HEK293 (cell line): ENCODE measurements around the gene SH2D4B.

Experiments used
- BCL11B ChIP-seq: fragments of 450-650 bp; formaldehyde crosslinking; IDR thresholded peaks from 2 replicates; pipeline ENCODE4 v1.5.1; 2016; ENCODE audit warnings: low read depth, missing biosample characterization, missing genetic modification characterization
- CTCF ChIP-seq: fragments of 450-650 bp; formaldehyde crosslinking; IDR thresholded peaks from 2 replicates; pipeline ENCODE4 v1.5.1; 2016; ENCODE audit warnings: missing biosample characterization, missing genetic modification characterization
- ZBTB48 ChIP-seq: fragments of 450-650 bp; formaldehyde crosslinking; IDR thresholded peaks from 2 replicates; pipeline ENCODE4 v1.5.1; 2016; ENCODE audit warnings: missing biosample characterization, missing genetic modification characterization
- ZNF175 ChIP-seq: fragments of 450-650 bp; formaldehyde crosslinking; IDR thresholded peaks from 2 replicates; pipeline ENCODE4 v1.5.1; 2016; ENCODE audit warnings: missing biosample characterization, missing genetic modification characterization
- ZNF18 ChIP-seq: fragments of 450-650 bp; formaldehyde crosslinking; IDR thresholded peaks from 2 replicates; pipeline ENCODE4 v1.5.1; 2016; ENCODE audit warnings: missing biosample characterization, missing genetic modification characterization
- ZNF354C ChIP-seq: fragments of 450-650 bp; formaldehyde crosslinking; IDR thresholded peaks from 2 replicates; pipeline ENCODE4 v1.5.1; 2016; ENCODE audit warnings: missing biosample characterization, missing genetic modification characterization, low read depth, borderline replicate concordance
- ZNF544 ChIP-seq: fragments of 450-650 bp; formaldehyde crosslinking; IDR thresholded peaks from 2 replicates; pipeline ENCODE4 v1.5.0; 2017; ENCODE audit warnings: missing biosample characterization, missing genetic modification characterization
- ZNF654 ChIP-seq: fragments of 450-650 bp; formaldehyde crosslinking; IDR thresholded peaks from 2 replicates; pipeline ENCODE4 v1.5.1; 2016; ENCODE audit warnings: low read depth, missing biosample characterization, missing genetic modification characterization

DNA sequence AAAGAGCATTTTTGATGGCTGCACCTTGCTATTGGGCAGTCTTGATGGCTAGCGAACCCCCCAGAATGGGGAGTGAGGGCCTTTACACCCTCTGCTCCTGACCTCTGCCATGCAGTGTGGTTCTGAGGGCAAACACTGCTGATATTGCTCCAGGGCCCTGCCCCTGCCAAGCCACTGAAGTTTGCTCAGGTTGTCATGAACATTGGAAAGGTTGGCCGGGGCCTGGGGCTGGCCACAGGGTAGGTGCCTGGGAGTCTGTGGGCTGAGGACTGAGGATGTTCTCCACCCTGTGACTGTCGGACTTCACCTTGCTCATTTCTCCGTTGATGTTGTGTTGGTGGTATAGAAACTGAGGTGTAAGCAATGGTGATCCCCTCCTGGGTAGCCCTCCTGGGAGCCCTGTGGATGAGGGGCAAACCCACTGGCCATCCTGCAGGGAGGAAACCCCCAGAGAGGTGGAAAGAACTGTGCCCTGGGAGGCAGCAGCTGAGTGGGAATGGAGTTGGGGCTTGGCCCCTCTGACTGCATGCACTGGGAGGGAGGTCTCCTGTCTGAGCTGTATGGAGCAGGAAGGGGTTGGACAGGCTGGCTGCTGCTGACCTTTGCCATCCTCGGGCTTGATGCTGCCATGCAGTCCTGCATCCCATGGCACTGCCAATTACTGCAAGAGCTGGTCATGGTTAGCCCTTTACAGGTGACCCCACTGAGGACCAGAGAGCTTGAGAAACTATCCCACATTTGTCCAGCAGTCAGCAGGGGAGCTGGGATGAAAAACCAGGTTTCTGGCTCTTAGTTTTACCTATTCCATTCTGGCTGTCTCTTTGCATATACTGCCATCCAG is 77.1 kb downstream of the SH2D4B start:
- TF ChIP-seq CTCF (tag by site-specific recombination) (no peak), ZNF354C (tag by site-specific recombination) (no peak), BCL11B (no peak), ZNF18 (tag by site-specific recombination) (no peak), ZNF175 (no peak), ZBTB48 (tag by site-specific recombination) (no peak), ZNF544 (no peak), ZNF654 (no peak)
